Neutrophil (primary cell): Measurements from ENCODE around the gene ADORA1.

Experiments
- H3K27ac ChIP-seq: fragments of 200-600 bp; sonication (generic); 2 replicates; pipeline ENCODE4 v1.5.1; 2016; ENCODE audit warnings: mild to moderate bottlenecking, moderate library complexity
- H3K27me3 ChIP-seq: fragments of 200-600 bp; sonication (generic); 2 replicates; pipeline ENCODE4 v1.6.0; 2016; ENCODE audit warnings: mild to moderate bottlenecking
- H3K36me3 ChIP-seq: fragments of 200-600 bp; sonication (generic); 2 replicates; pipeline ENCODE4 v1.5.1; 2017
- H3K4me1 ChIP-seq, 2 experiments: fragments of 200-600 bp in 1 of 2; sonication (generic) in 1 of 2; 1 replicate in 1 of 2; 2 replicates in 1 of 2; pipeline versions ENCODE4 v1.5.1 to v1.6.1; 2013 to 2016; ENCODE audit warnings: low read depth in 1 of 2, low read length in 1 of 2, mild to moderate bottlenecking in 1 of 2, moderate library complexity in 1 of 2; ENCODE audit not compliant: control insufficient read depth in 1 of 2, insufficient read depth in 1 of 2
- H3K4me3 ChIP-seq, 2 experiments: fragments of 200-600 bp in 1 of 2; sonication (generic) in 1 of 2; 1 replicate in 1 of 2; 2 replicates in 1 of 2; pipeline ENCODE4 v1.5.1; 2013 to 2016; ENCODE audit warnings: low read depth in 1 of 2, low read length in 1 of 2, mild to moderate bottlenecking in 1 of 2, moderate library complexity in 1 of 2
- H3K9me3 ChIP-seq: fragments of 200-600 bp; sonication (generic); 2 replicates; pipeline ENCODE4 v1.5.1; 2016
- TF ChIP-seq, protein P1 (sequence below): fragments of 200-600 bp; sonication (generic); IDR thresholded peaks from 2 replicates; pipeline ENCODE4 v1.5.1; 2016; ENCODE audit warnings: antibody characterized with exemption

ADORA1 gene

DNA sequence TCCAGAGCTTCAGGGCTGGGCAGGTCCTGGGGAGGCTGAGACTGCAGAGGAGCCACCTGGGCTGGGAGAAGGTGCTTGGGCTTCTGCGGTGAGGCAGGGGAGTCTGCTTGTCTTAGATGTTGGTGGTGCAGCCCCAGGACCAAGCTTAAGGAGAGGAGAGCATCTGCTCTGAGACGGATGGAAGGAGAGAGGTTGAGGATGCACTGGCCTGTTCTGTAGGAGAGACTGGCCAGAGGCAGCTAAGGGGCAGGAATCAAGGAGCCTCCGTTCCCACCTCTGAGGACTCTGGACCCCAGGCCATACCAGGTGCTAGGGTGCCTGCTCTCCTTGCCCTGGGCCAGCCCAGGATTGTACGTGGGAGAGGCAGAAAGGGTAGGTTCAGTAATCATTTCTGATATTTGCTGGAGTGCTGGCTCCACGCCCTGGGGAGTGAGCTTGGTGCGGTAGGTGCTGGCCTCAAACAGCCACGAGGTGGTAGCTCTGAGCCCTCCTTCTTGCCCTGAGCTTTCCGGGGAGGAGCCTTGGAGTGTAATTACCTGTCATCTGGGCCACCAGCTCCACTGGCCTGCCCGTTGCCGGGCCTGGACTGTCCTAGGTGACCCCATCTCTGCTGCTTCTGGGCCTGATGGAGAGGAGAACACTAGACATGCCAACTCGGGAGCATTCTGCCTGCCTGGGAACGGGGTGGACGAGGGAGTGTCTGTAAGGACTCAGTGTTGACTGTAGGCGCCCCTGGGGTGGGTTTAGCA is 38.8 kb downstream of the ADORA1 start:
- H3K27ac ChIP-seq, result no peak overlapping the region
- no peaks in the 10 kb centered on the region for H3K36me3 ChIP-seq
- H3K4me1 ChIP-seq, result peaks cover 2 to 10% of the 10 kb centered on the region in 2 experiments
- H3K27me3 ChIP-seq, result peaks cover 24% of the 10 kb centered on the region
- H3K9me3 ChIP-seq, result no peaks in the 10 kb centered on the region
- H3K4me3 ChIP-seq, result no peak overlapping the region
- TF ChIP-seq, protein P1, sequence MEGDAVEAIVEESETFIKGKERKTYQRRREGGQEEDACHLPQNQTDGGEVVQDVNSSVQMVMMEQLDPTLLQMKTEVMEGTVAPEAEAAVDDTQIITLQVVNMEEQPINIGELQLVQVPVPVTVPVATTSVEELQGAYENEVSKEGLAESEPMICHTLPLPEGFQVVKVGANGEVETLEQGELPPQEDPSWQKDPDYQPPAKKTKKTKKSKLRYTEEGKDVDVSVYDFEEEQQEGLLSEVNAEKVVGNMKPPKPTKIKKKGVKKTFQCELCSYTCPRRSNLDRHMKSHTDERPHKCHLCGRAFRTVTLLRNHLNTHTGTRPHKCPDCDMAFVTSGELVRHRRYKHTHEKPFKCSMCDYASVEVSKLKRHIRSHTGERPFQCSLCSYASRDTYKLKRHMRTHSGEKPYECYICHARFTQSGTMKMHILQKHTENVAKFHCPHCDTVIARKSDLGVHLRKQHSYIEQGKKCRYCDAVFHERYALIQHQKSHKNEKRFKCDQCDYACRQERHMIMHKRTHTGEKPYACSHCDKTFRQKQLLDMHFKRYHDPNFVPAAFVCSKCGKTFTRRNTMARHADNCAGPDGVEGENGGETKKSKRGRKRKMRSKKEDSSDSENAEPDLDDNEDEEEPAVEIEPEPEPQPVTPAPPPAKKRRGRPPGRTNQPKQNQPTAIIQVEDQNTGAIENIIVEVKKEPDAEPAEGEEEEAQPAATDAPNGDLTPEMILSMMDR, result no peak

- H3K27ac ChIP-seq, result no peak overlapping the region
- H3K4me1 ChIP-seq, result peaks cover 3 to 13% of the 10 kb centered on the region in 2 experiments
- H3K36me3 ChIP-seq, result no peaks in the 10 kb centered on the region
- TF ChIP-seq, protein P1, result no peak
- H3K27me3 ChIP-seq, result peaks cover 17% of the 10 kb centered on the region
- no peaks in the 10 kb centered on the region for H3K9me3 ChIP-seq
- no peak overlapping the region for H3K4me3 ChIP-seq
Measured at GRCh38 chr1:203167026-203167912, 39.7 kb downstream of the ADORA1 start.

GRCh38 chr1:203167913-203168200 is 40.3 kb downstream of the ADORA1 start:
- Histone ChIP-seq H3K27me3 (peaks cover 17% of the 10 kb centered on the region), H3K36me3 (no peaks in the 10 kb centered on the region), H3K27ac (no peak overlapping the region), H3K4me1 (peaks cover 9 to 14% of the 10 kb centered on the region in 2 experiments), H3K4me3 (no peak overlapping the region), H3K9me3 (no peaks in the 10 kb centered on the region)
- TF ChIP-seq, protein P1, result no peak

DNA sequence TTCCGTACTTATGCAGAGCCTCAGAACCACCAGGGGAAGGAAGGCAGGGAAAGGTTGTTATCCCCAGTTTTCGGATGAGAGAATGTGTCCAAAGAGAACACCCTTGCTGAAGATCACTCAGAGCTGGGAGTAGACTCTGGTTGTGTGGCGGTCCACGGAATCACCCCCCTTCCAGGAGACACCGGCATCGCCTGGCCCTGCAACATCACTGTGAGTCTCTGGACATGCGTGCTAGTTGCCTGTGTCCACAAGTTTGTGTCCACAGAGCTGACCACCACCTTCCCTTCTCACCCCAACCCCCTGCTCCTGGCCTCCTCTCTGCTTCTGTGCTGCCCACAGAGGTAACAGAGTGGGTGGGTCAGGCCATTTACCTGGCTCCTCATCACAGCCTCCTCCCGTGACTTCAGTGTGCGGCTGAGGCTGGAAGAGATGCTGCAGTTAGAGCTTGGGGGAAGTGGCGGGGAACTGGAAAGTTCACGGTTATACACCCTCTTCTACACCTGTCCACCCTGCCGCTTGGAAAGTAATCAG is 40.8 kb downstream of the ADORA1 start:
- no peak overlapping the region for H3K4me3 ChIP-seq
- H3K27me3 ChIP-seq, result peaks cover 17% of the 10 kb centered on the region
- no peak overlapping the region for H3K27ac ChIP-seq
- TF ChIP-seq, protein P1, result no peak
- H3K36me3 ChIP-seq, result no peaks in the 10 kb centered on the region
- H3K9me3 ChIP-seq, result no peaks in the 10 kb centered on the region
- peaks cover 9 to 14% of the 10 kb centered on the region in 2 experiments for H3K4me1 ChIP-seq

DNA sequence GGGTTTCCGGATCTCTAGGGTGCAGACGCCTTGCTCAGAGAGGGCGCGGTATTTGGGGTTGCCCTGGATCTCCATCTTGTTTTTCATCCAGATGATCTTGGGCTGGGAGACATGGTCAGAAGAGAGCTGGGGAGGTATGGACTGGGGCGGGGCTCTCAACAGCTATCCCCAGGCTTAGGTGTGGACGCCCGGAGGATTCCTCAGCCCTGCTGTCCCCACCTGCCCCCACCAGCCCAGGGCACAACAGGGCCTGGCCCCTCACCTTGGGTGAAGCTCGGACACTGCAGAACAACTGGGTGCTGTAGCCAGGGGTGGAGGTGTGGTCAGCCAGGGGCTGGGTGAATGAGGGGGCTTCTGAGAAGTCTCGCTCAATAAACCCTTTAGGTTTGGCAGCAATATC is 41.5 kb downstream of the ADORA1 start:
- TF ChIP-seq, protein P1, result no peak
- Histone ChIP-seq H3K9me3 (no peaks in the 10 kb centered on the region), H3K27me3 (peaks cover 15% of the 10 kb centered on the region), H3K36me3 (no peaks in the 10 kb centered on the region), H3K4me3 (no peak overlapping the region), H3K27ac (no peak overlapping the region), H3K4me1 (peaks cover 9 to 14% of the 10 kb centered on the region in 2 experiments)
